HG03521 (cell line): Measurements from ENCODE around the gene ANO10.
"Not testable (repeated sequence)": the region's sequence is repeated elsewhere in the genome, so short reads cannot be mapped to it uniquely, and the experiment has no call there.

Experiments used
- ATAC-seq: cut with Tn5 transposase; IDR thresholded peaks from one replicate; pipeline ENCODE4 v1.9.1; 2021; ENCODE audit warnings: mild to moderate bottlenecking, moderate library complexity; ENCODE audit not compliant: unreplicated experiment

The ANO10 gene

DNA sequence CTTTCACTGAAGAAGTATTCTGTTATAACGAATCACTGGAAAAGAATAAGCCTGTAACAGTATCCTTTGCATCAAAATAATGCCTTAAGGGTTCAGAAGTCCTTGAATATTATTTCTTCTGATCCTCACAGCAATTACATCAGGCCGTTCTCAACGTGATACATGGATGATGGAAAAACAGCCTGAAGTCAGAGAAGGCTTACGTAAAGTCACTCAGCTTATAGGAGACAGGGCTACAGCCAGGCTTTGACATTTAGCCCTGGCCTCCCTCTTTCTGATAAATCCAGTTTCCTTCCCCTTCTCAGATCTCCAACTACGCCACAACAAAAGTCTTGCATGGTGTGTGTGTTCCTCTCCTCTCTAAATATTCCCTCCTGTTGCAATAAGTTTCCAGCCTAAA lies 131.9 kb downstream of the ANO10 start:
- ATAC-seq: no peak

DNA sequence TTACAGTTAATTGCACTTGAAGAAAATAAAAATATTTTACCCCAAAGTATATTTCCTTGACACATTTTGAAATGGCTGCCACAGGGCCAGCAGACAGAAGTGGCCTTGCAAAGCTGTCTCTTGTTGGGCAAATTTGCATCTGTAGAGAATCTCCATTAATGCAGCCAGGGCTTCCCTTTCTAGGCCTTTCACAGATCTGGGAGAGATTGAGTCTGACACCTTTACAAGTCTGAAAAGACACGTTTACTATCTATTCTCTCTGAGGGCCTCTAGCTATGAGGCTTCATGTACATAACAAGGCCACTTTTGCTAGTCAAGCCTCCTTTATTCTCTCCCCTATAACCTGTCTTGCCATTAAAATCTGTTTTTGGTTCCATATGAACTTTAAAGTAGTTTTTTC lies 135.9 kb downstream of the ANO10 start:
- ATAC-seq: no peak

DNA sequence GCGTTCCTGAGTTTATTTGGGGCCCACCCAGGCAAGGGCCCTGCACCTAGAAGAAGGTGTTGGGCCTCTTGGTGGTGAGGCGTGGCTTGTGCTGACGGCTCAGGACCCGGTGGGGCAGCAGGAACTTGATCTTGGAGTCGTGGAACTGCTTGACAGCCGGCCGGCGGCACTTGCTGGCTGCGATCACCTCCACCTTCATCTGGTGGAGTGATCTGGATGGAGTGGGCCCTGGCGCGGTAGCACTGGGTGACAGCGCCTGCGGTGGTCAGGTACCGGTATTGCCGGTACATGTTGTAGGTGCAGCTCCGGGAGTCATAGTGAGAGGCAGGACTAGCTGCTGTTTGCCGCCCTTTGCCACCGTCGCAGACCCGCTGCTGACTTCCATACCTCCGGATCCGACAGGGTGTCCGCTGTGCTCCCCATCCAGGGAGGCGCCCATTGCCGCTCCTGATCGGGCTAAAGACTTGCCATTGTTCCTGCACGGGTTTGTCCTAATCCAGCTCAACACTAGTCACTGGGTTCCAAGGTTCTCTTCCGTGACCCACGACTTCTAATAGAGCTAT lies 136.8 kb downstream of the ANO10 start:
- ATAC-seq: no peak

DNA sequence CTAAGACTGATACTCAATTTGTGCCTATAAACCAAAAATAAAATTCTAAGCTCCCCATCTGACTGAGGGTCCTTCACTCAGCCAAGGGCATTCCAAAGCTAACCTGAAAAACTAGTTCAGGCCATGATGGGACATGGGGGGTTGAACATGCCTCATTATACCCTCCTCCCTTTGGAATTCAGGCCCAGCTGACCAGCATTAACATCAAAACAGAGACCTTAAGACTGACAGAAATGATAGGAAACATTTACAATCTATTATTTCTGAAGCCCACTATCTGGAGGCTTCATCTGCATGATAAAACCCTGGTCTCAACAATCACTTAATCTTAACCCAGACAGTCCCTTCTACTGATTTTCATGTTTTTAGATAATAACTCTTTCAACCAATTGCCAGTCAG lies 140.4 kb downstream of the ANO10 start:
- no peak for ATAC-seq

DNA sequence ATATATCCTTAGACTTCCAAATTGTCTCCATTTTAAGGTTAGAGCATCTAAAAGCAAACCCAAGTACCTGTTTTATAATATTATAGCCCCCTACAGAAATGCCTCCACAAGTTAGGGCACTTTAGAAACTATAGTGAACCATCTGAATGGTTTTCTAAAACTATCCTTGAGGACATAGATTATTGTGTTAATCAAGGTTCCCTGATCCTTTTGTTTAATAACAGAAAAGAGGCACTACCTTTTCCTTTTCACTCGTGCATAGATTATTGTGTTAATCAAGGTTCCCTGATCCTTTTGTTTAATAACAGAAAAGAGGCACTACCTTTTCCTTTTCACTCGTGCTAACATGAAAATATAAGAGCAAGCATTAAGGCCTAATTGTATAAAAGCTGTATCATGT lies 143.0 kb downstream of the ANO10 start:
- not testable (repeated sequence) for ATAC-seq

DNA sequence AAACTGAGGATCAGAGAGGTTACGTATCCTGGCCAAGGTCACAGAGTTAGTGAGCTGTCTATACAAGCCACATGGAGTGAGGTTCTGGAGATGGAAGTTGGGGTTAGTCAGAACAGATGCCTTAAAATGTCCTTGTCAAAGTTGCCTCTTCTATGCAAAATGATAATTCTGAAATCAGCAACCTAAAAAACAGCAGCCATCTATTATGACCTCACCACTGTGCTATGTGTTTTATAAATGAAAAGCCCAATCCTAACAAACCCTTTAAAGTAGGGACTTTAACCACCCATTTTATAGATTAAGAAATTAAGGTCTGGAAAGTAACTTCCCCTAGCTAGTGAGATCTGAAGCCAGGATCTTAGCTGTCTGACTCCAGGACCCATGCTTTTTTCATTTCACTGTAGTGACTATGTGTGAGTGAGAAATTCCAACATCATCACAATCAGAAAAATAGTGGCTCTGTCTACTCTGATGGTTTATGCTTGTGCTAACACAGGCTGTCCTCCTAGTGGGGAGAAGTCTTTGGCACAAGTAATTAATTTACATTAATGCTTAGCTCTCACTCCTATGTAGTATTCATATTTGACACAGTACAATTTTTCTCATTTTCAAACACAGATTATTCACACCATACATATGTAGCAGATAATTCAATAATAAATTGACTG lies 143.6 kb downstream of the ANO10 start:
- ATAC-seq: no peak

DNA sequence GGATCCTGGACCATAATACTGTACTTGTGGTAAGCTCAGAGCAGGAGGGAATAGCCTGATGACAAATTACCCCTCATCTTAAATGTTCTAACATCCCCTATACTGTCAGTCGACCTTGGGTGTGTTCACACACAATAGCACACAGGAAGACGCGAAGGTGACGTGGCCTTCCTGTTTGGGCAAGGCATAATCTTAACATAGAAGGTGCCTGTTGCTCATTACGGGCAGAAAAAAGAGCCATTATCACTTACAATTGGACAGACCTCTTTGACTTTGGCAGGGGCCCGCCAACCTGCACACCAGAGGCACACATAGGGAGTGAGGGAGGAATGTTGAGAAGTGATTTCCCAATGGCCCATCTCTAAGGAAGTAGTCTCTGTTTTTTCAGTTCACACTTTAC lies 144.2 kb downstream of the ANO10 start:
- ATAC-seq: no peak

DNA sequence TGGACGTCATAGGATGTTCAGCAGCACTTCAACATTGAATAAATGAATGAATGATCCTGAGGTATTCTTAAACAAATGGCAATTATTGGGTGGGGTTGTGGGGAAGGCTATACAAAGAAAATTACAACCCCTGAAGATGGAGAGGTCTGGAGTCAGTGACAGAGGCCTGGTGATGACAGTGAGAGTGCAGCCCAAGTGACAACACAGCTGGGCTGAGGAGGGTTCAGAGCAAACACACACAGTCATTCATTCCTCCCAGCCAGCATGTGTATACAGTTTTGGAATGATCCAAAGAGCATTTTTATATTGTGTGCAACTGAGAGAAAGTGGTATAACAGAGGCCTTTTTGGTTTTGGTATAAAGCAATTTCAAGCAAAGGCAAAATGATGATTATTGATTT lies 148.1 kb downstream of the ANO10 start:
- ATAC-seq: no peak

DNA sequence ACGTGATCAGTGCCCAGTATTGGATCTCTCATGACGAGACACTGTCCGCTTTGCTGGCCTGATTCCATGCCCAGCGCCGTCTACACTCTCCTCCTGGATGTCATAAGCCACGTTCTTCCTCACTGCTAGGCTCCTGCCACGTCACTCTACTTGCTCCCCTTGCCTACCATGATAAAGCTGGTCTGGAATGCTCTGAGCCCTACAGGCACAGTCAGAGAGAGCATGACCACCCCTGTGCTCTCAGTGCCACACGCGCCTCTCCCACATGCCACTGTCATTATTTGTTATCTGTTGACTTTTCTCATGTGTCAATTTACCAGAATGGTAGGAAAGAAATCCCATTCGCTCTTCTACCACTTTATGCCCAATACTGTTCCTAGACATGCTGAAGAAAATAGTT lies 148.6 kb downstream of the ANO10 start:
- ATAC-seq: no peak

DNA sequence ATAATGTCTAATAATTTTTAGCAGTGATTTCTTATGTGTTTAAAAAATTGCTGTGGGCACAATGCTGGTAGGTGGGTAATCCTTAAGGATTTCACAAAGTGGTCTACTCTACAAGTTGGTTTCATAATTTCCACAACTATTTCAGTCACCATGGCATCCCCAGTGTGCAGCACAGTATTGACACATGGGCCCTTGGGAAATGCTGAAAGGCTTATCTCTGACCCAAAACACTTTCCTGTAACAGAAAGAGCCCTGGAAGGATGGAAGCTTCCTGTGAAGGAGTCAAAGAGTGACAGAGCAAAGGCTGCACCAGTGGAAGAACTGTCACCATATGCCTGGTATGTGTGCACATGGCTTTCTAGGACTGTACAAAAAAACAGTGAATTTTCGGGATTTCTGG lies 153.7 kb downstream of the ANO10 start:
- no peak for ATAC-seq

DNA sequence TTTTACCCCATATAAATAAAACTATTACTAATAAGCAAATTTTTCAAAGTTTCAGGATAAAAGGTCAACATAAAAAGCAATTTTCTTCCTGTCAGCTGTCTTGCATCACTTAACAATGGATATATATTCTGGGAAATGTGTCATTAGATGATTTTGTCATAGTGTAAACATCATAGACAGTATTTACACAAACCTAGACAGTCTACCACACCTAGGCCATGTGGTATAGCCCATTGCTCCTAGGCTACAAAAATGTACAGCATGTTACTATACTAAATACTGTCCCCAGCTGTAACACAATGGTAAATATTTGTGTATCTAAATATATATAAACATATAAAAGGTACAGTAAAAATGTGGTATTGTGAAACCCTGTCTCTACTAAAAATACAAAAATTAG lies 156.7 kb downstream of the ANO10 start:
- ATAC-seq: no peak

DNA sequence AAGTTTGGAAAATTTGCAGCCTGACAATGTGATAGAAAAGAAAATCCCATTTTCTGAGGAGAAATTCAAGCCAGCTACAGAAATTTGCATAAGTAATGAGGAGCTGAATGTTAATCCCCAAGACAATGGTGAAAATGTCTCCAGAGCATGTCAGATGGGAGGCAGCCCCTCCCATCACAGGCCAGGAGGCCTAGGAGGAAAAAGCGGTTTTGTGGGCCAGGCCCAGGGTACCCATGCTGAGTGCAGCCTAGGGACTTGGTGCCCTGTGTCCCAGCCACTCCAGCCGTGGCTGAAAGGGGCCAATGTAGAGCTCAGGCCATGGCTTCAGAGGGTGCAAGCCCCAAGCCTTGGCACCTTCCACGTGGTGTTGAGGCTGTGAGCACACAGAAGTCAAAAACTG lies 159.2 kb downstream of the ANO10 start:
- ATAC-seq: not testable (repeated sequence)

DNA sequence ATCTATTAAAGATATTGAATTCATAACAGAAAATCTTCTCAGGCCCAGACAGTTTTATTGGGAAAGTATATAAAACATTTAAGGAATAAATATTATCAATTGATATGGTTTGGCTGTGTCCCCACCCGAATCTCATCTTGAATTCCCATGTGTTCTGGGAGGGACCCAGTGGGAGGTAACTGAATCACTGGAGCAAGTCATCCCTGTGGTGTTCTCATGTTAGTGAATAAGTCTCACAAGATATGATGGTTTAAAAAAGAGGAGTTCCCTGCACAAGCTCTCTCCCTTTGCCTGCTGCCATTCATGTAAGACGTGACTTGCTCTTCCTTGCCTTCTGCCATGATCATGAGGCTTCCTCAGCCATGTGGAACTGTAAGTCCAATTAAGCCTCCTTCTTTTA lies 160.5 kb downstream of the ANO10 start:
- no peak for ATAC-seq

DNA sequence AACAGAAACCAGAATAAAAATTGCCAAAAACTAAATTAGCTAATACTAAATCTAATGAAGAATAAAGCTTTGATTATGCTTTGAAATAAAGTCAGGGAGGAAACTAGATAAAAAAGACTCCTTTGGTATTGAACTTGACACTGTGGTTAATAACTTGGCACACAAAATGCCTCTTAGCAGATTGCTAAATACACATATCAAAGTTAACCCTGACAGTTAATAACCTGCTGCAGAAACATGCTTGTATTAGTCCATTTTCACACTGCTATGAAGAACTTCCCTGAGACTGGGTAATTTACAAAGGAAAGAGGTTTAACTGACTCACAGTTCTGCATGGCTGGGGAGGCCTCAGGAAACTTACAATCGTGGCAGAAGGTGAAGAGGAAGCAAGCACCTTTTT lies 164.8 kb downstream of the ANO10 start:
- ATAC-seq: not testable (repeated sequence)

DNA sequence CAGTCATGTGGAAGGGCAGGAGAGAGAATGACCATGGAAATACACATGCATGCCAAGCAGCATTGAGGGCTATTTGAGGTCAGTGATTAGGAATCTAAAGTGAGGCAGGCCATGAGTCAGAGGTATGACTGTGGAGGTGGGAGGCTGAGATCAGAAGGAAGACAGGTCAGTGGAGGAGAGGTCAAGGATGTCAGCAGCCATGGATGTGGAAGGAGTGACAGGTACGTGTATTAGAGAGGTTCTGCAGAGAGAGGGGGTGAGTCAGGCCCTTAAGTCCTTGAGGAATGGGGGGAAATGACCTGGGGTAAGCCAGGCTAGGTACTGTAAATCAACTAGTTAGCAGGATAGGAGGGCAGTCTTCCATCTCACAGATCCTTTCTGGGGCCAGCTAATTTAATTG lies 166.6 kb downstream of the ANO10 start:
- no peak for ATAC-seq

DNA sequence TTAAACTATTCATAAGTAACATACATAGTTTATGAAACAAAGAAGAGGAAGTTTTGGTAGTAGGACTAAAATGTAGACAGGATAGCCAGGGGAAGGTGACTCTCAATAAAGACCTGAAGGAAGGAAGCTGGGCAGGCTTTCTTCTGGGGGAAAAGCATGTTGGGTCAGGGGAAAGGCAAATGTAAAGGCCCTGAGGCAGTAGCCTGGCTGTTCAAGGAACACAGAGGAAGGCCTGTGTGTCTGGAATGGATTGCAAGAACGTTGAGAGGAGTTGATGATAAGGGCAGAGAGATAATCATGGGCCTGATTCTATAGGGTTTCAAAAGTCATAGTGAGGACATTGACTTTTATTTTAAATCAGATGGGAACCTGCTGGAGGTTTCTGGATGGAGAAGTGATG lies 167.8 kb downstream of the ANO10 start:
- ATAC-seq: no peak

DNA sequence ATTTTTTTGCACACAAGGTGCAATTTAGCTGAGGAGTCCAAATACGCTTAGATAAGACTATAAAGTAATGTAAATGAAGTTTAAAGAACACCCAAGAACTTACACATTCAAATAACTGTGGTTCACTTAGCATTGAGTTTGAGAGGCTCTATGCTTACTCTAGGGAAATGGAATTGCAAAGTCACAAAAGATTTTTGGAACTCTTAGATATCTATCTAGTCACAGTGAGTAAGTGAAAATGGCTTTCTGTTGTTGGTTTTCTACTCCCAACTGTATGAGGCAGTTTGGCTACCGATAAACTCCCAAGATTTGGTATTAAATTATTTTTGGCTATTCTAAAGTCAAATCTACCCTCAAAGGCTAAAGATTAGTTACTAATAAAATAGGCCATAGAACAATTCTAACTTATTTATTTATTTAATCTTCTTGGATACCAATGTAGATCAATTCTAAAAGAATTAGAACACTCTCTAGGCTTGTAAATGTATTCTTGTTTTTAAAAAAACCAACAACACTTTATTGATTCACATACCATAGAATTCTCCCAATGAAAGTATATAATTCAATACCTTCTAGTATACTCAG lies 170.0 kb downstream of the ANO10 start:
- ATAC-seq: no peak

DNA sequence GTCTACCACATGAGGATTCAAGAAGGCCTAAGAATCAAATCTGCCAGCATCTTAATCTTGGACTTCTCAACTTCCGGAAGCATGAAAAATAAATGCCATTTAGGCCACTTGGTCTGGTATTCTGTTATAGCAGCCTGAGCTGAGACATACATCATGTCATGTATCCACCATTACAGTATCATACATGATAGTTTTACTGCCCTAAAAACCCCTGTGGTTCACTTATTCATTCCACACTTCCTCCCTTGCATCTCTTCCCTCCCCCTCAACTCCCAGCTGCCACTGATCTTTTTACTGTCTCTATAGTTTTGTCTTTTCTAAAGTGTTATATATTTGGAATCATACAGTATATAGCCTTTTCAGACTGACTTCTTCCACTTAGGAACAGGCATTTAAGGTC lies 173.7 kb downstream of the ANO10 start:
- ATAC-seq: no peak

DNA sequence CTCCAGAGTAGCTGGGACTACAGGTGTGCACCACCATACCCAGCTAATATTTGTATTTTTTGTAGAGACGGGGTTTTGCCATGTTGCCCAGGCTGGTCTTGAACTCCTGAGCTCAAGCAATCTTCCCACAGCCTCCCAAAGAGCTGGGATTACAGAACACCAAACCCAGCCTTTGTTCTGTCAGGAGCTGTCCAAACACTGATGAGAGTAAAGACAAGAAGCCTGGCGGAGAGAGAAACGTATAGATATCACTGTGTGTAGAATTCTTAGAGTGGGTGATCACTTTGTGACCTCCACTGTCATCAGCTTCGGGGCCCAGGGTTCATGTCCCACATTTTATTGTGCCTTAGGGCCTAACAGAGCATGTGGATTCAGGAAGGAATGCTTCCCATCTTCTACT lies 176.0 kb downstream of the ANO10 start:
- ATAC-seq: no peak

DNA sequence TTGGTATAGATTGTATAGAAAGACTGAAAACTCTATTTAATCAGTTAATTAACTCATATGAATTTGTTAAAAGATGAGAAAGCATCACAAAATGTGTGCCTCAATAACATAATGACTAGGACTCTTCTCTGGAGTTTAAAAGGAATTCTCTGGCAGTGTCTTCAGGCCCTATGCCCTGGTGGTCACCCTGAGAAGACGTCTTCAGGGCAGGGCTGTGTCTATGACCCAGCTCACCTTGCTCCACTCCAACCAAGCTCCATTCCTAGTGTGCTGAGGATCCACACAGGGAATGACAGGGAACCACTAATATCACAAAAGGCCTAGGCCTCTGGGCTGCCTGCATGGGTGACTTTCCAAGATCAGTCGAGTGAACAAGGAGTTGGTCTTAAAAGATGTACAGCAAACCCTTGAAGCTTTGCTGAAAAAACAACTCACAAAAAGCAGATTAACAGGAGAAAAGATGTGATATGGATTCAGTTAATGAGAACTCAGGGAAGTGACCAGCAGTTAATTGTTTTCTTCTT lies 178.9 kb downstream of the ANO10 start:
- ATAC-seq: no peak

DNA sequence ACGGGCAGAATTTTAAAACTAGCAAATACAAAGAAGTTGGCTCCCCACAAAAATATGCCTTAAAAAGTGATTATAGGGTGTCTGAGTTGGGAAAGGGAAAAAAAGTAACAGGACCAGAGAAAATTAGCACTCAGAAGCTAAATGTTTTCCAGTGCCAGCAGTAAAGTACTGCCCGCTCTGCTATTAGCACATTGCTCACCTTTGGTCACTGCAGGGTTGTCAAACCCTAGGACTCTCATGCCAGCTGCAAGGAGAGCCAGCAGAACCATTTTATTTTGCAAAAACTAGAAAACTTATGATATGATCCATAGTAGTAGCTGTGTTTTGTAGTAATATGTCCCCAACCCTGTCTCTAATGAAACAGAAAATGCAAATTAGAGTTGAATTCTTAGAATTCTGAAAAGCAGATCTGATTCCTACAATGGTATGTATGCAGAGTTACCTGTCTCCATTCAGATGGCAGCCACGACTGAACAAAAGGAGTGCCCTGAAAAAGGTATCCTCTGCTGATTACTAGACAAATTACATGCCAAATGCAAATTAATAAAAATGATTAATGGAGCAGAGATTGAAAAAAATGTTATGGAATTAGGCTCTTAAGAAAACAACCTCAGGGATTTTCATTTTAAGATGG lies 185.2 kb downstream of the ANO10 start:
- no peak for ATAC-seq

DNA sequence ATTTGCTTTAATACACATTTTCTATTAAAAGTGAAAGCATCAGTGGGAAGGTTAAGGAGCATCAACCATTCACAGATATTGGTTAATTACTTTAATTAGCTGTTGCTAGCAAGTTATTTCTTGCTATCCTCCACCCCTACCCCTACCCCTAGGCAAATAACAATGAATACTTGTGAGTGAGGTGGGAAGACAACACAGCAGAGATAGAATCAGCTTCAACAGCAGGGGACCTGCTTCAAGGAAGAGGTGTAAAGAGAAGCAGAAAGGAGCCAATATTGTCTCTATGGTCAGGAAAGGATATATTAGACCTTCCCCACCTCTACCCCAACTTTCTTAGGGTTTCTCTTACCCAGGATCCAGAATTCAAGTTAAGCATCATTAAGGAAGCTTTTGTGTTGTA lies 186.1 kb downstream of the ANO10 start:
- no peak for ATAC-seq
